ENCODE measurements around the gene NOMO2.
"Not testable (repeated sequence)": the region's sequence is repeated elsewhere in the genome, so short reads cannot be mapped to it uniquely, and the experiment has no call there.

NOMO2 gene

GRCh38 chr16:18518536-18519283, 43.2 kb downstream of the NOMO2 start:
- not testable (repeated sequence) for DNase-seq (ENCODE audit: low read depth in 3 of 3)

- not testable (repeated sequence) for DNase-seq (ENCODE audit: low read depth in 3 of 3)
These were observed 63.5 kb downstream of the NOMO2 start for GRCh38 chr16:18498430-18498829.

- DNase-seq (ENCODE audit: low read depth in 3 of 3): not testable (repeated sequence)
These were observed 64.9 kb downstream of the NOMO2 start for GRCh38 chr16:18497032-18497431.

GRCh38 chr16:18492118-18492897, 69.6 kb downstream of the NOMO2 start:
- not testable (repeated sequence) for DNase-seq (ENCODE audit: low read depth in 3 of 3)

GRCh38 chr16:18436025-18436424, 125.9 kb downstream of the NOMO2 start:
- not testable (repeated sequence) for DNase-seq (ENCODE audit: low read depth in 3 of 3)

GRCh38 chr16:18415827-18416226, 146.1 kb downstream of the NOMO2 start:
- not testable (repeated sequence) for DNase-seq (ENCODE audit: low read depth in 3 of 3)

- DNase-seq (ENCODE audit: low read depth in 3 of 3): not testable (repeated sequence)
These were observed 152.2 kb downstream of the NOMO2 start for GRCh38 chr16:18409532-18410293.

GRCh38 chr16:18401851-18402657, 159.8 kb downstream of the NOMO2 start:
- DNase-seq (ENCODE audit: low read depth in 3 of 3): not testable (repeated sequence)

GRCh38 chr16:18401159-18401558, 160.7 kb downstream of the NOMO2 start:
- peak in 1 of 3 experiments; percentile 5 for DNase-seq (ENCODE audit: low read depth in 3 of 3)

GRCh38 chr16:18394363-18394762, 167.5 kb downstream of the NOMO2 start:
- not testable (repeated sequence) for DNase-seq (ENCODE audit: low read depth in 3 of 3)

- not testable (repeated sequence) for DNase-seq (ENCODE audit: low read depth in 3 of 3)
These were observed 174.1 kb downstream of the NOMO2 start for GRCh38 chr16:18387767-18388166.

- not testable (repeated sequence) for DNase-seq (ENCODE audit: low read depth in 3 of 3)
These were observed 175.4 kb downstream of the NOMO2 start for GRCh38 chr16:18386517-18386916.

- DNase-seq (ENCODE audit: low read depth in 3 of 3): not testable (repeated sequence)
These were observed 176.6 kb downstream of the NOMO2 start for GRCh38 chr16:18385285-18385684.

GRCh38 chr16:18384869-18385268, 177.0 kb downstream of the NOMO2 start:
- not testable (repeated sequence) for DNase-seq (ENCODE audit: low read depth in 3 of 3)

- DNase-seq (ENCODE audit: low read depth in 3 of 3): not testable (repeated sequence)
These were observed 177.7 kb downstream of the NOMO2 start for GRCh38 chr16:18384098-18384636.

GRCh38 chr16:18382696-18383095, 179.2 kb downstream of the NOMO2 start:
- DNase-seq (ENCODE audit: low read depth in 3 of 3): not testable (repeated sequence)
